ENCODE data around the gene TMEM38B. TPM values are rescaled to one million over a fixed set of nuclear protein-coding genes. Genes with fewer than 3 reads are reported as not detected.
"Not testable (repeated sequence)": the region's sequence is repeated elsewhere in the genome, so short reads cannot be mapped to it uniquely, and the experiment has no call there.

Gene TMEM38B
- total RNA-seq, 1 donor from 2014 or later: 8.0 TPM

DNA sequence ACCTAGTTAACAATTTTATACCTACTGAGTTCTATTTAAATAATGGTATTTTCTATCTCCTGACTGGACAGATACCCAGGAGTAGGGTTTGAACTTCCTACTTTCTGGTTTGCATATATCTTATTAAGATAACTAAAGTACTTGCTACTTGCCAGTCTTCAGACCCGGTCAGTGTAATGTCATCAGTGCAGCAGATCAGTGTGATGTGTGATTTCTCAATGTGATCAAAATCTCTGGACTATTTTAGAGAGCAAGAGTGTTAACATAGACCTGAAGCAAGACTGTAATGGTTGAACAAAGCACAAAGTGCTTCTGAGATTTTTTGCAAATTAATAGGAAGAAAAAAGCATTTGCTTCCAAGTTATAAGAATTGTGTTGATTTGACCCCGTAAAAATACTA is 6.8 kb downstream of the TMEM38B start:
- Mint-ChIP-seq H3K27me3 (ENCODE audit: unreplicated experiment) (no peaks in the 10 kb centered on the region), H3K9me3 (ENCODE audit: unreplicated experiment) (no peaks in the 10 kb centered on the region), H3K27ac (ENCODE audit: unreplicated experiment) (no peak overlapping the region), H3K4me3 (ENCODE audit: unreplicated experiment) (no peak overlapping the region), H3K4me1 (ENCODE audit: unreplicated experiment) (no peaks in the 10 kb centered on the region), H3K36me3 (ENCODE audit: unreplicated experiment) (no peaks in the 10 kb centered on the region)
- TF ChIP-seq, protein P1, sequence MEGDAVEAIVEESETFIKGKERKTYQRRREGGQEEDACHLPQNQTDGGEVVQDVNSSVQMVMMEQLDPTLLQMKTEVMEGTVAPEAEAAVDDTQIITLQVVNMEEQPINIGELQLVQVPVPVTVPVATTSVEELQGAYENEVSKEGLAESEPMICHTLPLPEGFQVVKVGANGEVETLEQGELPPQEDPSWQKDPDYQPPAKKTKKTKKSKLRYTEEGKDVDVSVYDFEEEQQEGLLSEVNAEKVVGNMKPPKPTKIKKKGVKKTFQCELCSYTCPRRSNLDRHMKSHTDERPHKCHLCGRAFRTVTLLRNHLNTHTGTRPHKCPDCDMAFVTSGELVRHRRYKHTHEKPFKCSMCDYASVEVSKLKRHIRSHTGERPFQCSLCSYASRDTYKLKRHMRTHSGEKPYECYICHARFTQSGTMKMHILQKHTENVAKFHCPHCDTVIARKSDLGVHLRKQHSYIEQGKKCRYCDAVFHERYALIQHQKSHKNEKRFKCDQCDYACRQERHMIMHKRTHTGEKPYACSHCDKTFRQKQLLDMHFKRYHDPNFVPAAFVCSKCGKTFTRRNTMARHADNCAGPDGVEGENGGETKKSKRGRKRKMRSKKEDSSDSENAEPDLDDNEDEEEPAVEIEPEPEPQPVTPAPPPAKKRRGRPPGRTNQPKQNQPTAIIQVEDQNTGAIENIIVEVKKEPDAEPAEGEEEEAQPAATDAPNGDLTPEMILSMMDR (IDR thresholded peaks at IDR 0.05): no peak
- no peak for DNase-seq (ENCODE audit: extremely low spot score, unreplicated experiment)

DNA sequence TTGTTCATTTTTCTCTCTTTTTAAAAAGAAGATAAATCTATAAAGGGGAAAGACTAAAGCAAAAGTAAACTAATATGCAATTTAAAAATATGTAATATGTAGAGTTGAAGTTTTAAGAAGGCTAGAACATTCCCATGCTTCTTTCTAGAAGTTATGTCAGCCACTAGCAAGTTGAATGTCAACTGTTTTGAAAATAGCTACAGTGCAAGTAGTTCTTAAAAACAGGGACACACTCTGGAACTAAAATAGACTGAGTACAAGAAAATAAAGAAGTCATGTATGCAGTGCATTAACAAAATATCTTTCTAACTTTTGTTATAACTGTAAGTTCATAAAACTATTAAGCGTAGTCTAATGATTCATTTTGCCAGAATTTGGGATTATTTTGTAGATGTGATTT is 7.9 kb downstream of the TMEM38B start:
- Mint-ChIP-seq H3K27me3 (ENCODE audit: unreplicated experiment) (no peaks in the 10 kb centered on the region), H3K4me1 (ENCODE audit: unreplicated experiment) (no peaks in the 10 kb centered on the region), H3K4me3 (ENCODE audit: unreplicated experiment) (no peak overlapping the region), H3K27ac (ENCODE audit: unreplicated experiment) (no peak overlapping the region), H3K36me3 (ENCODE audit: unreplicated experiment) (no peaks in the 10 kb centered on the region), H3K9me3 (ENCODE audit: unreplicated experiment) (no peaks in the 10 kb centered on the region)
- TF ChIP-seq, protein P1 (IDR thresholded peaks at IDR 0.05): no peak
- DNase-seq (ENCODE audit: extremely low spot score, unreplicated experiment): no peak

DNA sequence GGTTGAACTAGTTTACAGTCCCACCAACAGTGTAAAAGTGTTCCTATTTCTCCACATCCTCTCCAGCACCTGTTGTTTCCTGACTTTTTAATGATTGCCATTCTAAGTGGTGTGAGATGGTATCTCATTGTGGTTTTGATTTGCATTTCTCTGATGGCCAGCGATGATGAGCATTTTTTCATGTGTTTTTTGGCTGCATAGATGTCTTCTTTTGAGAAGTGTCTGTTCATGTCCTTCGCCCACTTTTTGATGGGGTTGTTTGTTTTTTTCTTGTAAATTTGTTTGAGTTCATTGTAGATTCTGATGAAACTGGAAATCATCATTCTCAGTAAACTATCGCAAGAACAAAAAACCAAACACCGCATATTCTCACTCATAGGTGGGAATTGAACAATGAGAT is 9.3 kb downstream of the TMEM38B start:
- H3K4me1 Mint-ChIP-seq (ENCODE audit: unreplicated experiment); H3K27ac Mint-ChIP-seq (ENCODE audit: unreplicated experiment); H3K27me3 Mint-ChIP-seq (ENCODE audit: unreplicated experiment); H3K4me3 Mint-ChIP-seq (ENCODE audit: unreplicated experiment); H3K9me3 Mint-ChIP-seq (ENCODE audit: unreplicated experiment); H3K36me3 Mint-ChIP-seq (ENCODE audit: unreplicated experiment); DNase-seq (ENCODE audit: extremely low spot score, unreplicated experiment): not testable (repeated sequence)

DNA sequence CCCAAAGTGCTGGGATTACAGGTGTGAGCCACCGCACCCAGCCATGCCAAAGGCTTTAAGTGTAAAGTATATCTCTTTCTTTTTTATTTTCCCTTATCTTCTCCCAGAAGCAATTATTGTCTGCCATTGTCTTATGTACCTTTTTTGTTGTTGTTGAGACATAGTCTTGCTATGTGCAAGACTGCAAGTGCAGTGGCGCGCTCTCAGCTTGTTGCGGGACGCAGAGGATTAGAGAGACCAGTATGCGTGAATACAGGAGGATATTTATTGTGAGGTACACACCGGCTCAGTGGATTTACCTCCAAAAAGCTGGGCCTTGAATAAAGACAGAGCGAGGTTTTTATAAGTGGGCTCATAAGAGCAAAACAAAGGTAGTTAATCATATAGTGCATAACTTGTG is 11.8 kb downstream of the TMEM38B start:
- no peaks in the 10 kb centered on the region for H3K4me1 Mint-ChIP-seq (ENCODE audit: unreplicated experiment)
- no peaks in the 10 kb centered on the region for H3K27me3 Mint-ChIP-seq (ENCODE audit: unreplicated experiment)
- H3K27ac Mint-ChIP-seq (ENCODE audit: unreplicated experiment): no peak overlapping the region
- H3K9me3 Mint-ChIP-seq (ENCODE audit: unreplicated experiment): no peaks in the 10 kb centered on the region
- H3K4me3 Mint-ChIP-seq (ENCODE audit: unreplicated experiment): no peak overlapping the region
- H3K36me3 Mint-ChIP-seq (ENCODE audit: unreplicated experiment): no peaks in the 10 kb centered on the region
- no peak for DNase-seq (ENCODE audit: extremely low spot score, unreplicated experiment)
- TF ChIP-seq, protein P1 (IDR thresholded peaks at IDR 0.05): no peak

DNA sequence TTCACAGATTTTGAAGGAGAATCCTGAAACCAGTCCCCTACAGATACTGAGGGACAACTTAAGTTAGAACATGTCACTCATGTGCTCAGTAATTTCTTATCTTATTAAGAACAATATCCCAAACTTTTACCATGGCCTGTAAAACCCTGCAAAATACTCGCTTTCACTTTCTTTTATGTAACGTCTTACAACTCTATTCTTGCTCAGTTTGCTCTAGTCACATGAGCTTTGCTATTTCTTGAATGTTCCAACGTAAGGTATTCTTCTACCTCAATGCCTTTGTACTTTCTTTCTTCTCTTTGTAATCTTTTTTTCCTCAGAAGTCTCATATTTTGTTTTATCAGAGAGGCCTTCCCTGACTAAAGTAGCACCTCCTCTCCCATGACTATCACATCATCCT is 14.1 kb downstream of the TMEM38B start:
- no peak for DNase-seq (ENCODE audit: extremely low spot score, unreplicated experiment)
- TF ChIP-seq, protein P1 (IDR thresholded peaks at IDR 0.05): no peak
- no peak overlapping the region for H3K27ac Mint-ChIP-seq (ENCODE audit: unreplicated experiment)
- H3K9me3 Mint-ChIP-seq (ENCODE audit: unreplicated experiment): no peaks in the 10 kb centered on the region
- no peaks in the 10 kb centered on the region for H3K27me3 Mint-ChIP-seq (ENCODE audit: unreplicated experiment)
- H3K36me3 Mint-ChIP-seq (ENCODE audit: unreplicated experiment): no peaks in the 10 kb centered on the region
- no peak overlapping the region for H3K4me3 Mint-ChIP-seq (ENCODE audit: unreplicated experiment)
- no peaks in the 10 kb centered on the region for H3K4me1 Mint-ChIP-seq (ENCODE audit: unreplicated experiment)

DNA sequence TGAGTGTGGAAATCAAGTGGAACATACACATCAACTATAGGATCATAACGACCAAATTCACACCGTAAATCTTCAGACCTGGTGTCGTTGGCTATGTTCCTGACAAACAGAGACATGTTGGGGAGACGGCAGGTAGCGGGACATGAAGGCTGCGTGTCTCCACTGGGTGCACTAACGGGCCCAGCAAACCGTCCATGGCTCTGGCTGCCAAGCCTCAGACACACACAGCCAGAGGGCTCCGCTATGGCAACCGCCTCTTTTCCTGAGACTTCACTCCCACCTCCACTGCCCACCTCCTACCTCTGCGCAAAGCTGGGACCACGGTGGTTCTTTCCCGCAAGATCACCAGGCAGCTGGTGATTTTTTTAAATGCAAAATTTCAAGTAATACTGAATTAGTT is 16.3 kb downstream of the TMEM38B start:
- Mint-ChIP-seq H3K4me3 (ENCODE audit: unreplicated experiment) (no peak overlapping the region), H3K27me3 (ENCODE audit: unreplicated experiment) (no peaks in the 10 kb centered on the region), H3K27ac (ENCODE audit: unreplicated experiment) (no peak overlapping the region), H3K4me1 (ENCODE audit: unreplicated experiment) (no peaks in the 10 kb centered on the region), H3K36me3 (ENCODE audit: unreplicated experiment) (no peaks in the 10 kb centered on the region), H3K9me3 (ENCODE audit: unreplicated experiment) (peaks cover 4% of the 10 kb centered on the region)
- TF ChIP-seq, protein P1 (IDR thresholded peaks at IDR 0.05): no peak
- no peak for DNase-seq (ENCODE audit: extremely low spot score, unreplicated experiment)

All from osteocyte (in vitro differentiated cells).